Measurements from ENCODE around the gene FASN. TPM values are rescaled to one million over a fixed set of nuclear protein-coding genes. Genes with fewer than 3 reads are reported as not detected.

The FASN gene
- polyA plus RNA-seq, 1 of the 3 experiments (the other 2 are of a cell fraction) = 55.1 TPM

DNA sequence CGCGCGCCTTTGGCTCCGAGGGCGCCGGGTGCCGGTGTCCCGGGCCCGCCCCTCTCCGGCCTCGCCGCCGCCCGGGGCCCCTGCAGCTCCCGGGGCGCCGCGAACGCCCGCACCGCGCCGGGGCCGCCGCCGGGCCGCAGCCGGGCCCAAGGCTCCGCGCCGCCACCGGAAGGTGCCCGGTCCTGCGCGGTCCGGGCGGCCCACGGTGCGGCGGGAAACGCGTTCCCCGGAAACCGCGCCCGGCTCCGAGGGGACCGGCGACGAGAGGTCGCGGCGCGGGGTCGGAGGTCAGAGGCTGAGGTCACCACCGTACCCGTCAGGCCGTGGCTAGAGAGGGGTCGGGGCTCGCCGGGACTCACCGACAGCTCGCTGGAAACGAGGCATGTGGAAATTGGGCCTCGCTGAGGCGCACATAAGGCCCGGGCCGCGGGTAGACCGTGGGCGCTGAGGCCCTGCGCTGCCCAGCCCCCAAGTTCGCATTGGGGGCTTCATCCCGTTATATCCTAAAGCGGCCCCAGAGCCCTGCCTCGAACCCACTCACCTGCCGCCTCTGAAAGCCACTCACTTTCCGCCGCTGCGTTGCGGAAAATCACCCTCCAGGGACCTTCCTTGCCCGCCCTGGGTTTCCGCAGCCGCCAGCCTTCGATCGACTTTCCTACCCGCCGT lies 32.3 kb downstream of the FASN start, which contains the start of gene DUS1L (continued):
- TF ChIP-seq, protein P1, sequence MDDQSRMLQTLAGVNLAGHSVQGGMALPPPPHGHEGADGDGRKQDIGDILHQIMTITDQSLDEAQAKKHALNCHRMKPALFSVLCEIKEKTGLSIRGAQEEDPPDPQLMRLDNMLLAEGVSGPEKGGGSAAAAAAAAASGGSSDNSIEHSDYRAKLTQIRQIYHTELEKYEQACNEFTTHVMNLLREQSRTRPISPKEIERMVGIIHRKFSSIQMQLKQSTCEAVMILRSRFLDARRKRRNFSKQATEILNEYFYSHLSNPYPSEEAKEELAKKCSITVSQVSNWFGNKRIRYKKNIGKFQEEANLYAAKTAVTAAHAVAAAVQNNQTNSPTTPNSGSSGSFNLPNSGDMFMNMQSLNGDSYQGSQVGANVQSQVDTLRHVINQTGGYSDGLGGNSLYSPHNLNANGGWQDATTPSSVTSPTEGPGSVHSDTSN (IDR thresholded peaks at IDR 0.05) = peak; percentile 41; the same call in 1 of the 2 replicates
- TF ChIP-seq POLR2AphosphoS5 (IDR thresholded peaks at IDR 0.05; ENCODE audit: low read depth, low read length) (no peak; the same call in 1 of the 2 replicates), YY1 (IDR thresholded peaks at IDR 0.05; ENCODE audit: low read depth) (no peak), EP300 (IDR thresholded peaks at IDR 0.05; ENCODE audit: borderline replicate concordance in 1 of 2, low read depth in 1 of 2, low read length in 1 of 2) (no peak), GABPA (IDR thresholded peaks at IDR 0.05; ENCODE audit: low read depth) (peak; percentile 90), MAX (IDR thresholded peaks at IDR 0.05; ENCODE audit: low read depth) (peak; percentile 77), FOXM1 (IDR thresholded peaks at IDR 0.05; ENCODE audit: low read depth) (no peak)

GRCh38 chr17:82065193-82065637 lies 32.8 kb downstream of the FASN start:
- ChIA-PET CTCF (interaction anchor here (0.7 to 8.0 kb wide), 7 partner anchors 9 to 90 kb away, joined by 3 to 47 read pairs (median 4); partner anchors contain the start of genes DCXR, GPS1, RAC3 and RFNG), POLR2A (interaction anchor here (0.6 to 1.0 kb wide), 3 partner anchors 13 to 34 kb away, joined by 3 read pairs; partner anchors contain the start of gene DCXR)
- H3K36me3 ChIP-seq (replicated peaks in 1 of 2; ENCODE audit: control insufficient read depth in 1 of 2, insufficient read depth in 2 of 2, low read length in 1 of 2) = peaks cover 12 to 39% of the 10 kb centered on the region in 2 experiments
- no peaks in the 10 kb centered on the region for H3K9me3 ChIP-seq
- H3K4me3 ChIP-seq (ENCODE audit: low read depth in 2 of 2, low read length in 1 of 2) = peak overlapping the region; percentile 81 to 95
- H3K27me3 ChIP-seq (ENCODE audit: insufficient read depth) = no peaks in the 10 kb centered on the region
- no peaks in the 10 kb centered on the region for H3K9me2 ChIP-seq
- WGBS (ENCODE audit: low lambda C conversion rate) = 2% methylated on average over 18 of the region's 47 CpGs
- H3K79me2 ChIP-seq (ENCODE audit: insufficient read depth) = peaks cover 26% of the 10 kb centered on the region
- H3K9ac ChIP-seq = peak overlapping the region; percentile 89
- no peaks in the 10 kb centered on the region for H4K20me1 ChIP-seq (ENCODE audit: insufficient read depth)
- H3K4me1 ChIP-seq (ENCODE audit: control insufficient read depth in 1 of 2, insufficient read depth in 2 of 2, low read depth in 1 of 2, low read length in 1 of 2) = peaks cover 12 to 21% of the 10 kb centered on the region in 2 experiments; a peak in 2 of 4 replicates
- H3K27ac ChIP-seq (ENCODE audit: low read depth in 2 of 2, low read length in 1 of 2) = peak overlapping the region in 1 of 2 experiments; percentile 24; a peak in 1 of 4 replicates
- no peak for TF ChIP-seq ELF1 (IDR thresholded peaks at IDR 0.05)
- 0 out of 2 replicates have a peak, but pooled peaks have one; percentile 56 for TF ChIP-seq SIN3A (IDR thresholded peaks at IDR 0.05; ENCODE audit: borderline replicate concordance, low read depth, low read length)
- TF ChIP-seq MAX (IDR thresholded peaks at IDR 0.05; ENCODE audit: low read depth) = peak; percentile 38; the same call in 1 of the 2 replicates
- TF ChIP-seq POLR2AphosphoS5 (IDR thresholded peaks at IDR 0.05; ENCODE audit: low read depth, low read length) = no peak
- TF ChIP-seq MEF2A (IDR thresholded peaks at IDR 0.05; ENCODE audit: borderline replicate concordance, low read depth) = no peak
- no peak for TF ChIP-seq RFX5 (IDR thresholded peaks at IDR 0.05; ENCODE audit: low read length)
- peak; percentile 90 for TF ChIP-seq MXI1 (IDR thresholded peaks at IDR 0.05; ENCODE audit: low read depth, low read length)
- peak; percentile 71 for TF ChIP-seq CHD2 (IDR thresholded peaks at IDR 0.05; ENCODE audit: low read length, partially characterized antibody)
- H3K4me2 ChIP-seq = peak overlapping the region; percentile 100
- DNase-seq = no peak
- peaks cover 12% of the 10 kb centered on the region for H3F3A ChIP-seq (replicated peaks; ENCODE audit: insufficient read depth)
- no peak overlapping the region for H2AFZ ChIP-seq (ENCODE audit: low read depth)
